IMR-90 (cell line): Measurements from ENCODE around the gene RPS2.

ENCODE experiments used
- BHLHE40 ChIP-seq: fragments of 150-350 bp; IDR thresholded peaks from 2 replicates; pipeline ENCODE4 v1.6.1; 2016; ENCODE audit warnings: mild to moderate bottlenecking, low read depth, low read length
- CEBPB ChIP-seq: IDR thresholded peaks from 2 replicates; pipeline ENCODE4 v1.6.1; 2012; ENCODE audit warnings: low read depth, low read length, improper control_type of control experiment
- CHD1 ChIP-seq: IDR thresholded peaks from 2 replicates; pipeline ENCODE4 v1.6.1; 2012; ENCODE audit warnings: low read depth, low read length, improper control_type of control experiment
- ELK1 ChIP-seq: fragments of 150-350 bp; IDR thresholded peaks from 2 replicates; pipeline ENCODE4 v1.6.1; 2016; ENCODE audit warnings: low read depth, mild to moderate bottlenecking, low read length, moderate library complexity, borderline replicate concordance
- FOS ChIP-seq: fragments of 150-350 bp; IDR thresholded peaks from 2 replicates; pipeline ENCODE4 v1.6.1; 2016; ENCODE audit warnings: low read depth, low read length
- MAFK ChIP-seq: IDR thresholded peaks from 2 replicates; pipeline ENCODE4 v1.6.1; 2012; ENCODE audit warnings: low read depth, low read length, improper control_type of control experiment
- MXI1 ChIP-seq: IDR thresholded peaks from 2 replicates; pipeline ENCODE4 v1.6.1; 2012; ENCODE audit warnings: low read depth, mild to moderate bottlenecking, low read length, moderate library complexity, borderline replicate concordance
- NFE2L2 ChIP-seq: fragments of 150-350 bp; IDR thresholded peaks from 2 replicates; pipeline ENCODE4 v1.6.1; 2016; ENCODE audit warnings: low read depth, mild to moderate bottlenecking, low read length
- POLR2A ChIP-seq: IDR thresholded peaks from 2 replicates; pipeline ENCODE4 v1.6.1; 2012; ENCODE audit warnings: mild to moderate bottlenecking, low read depth, low read length
- RAD21 ChIP-seq: IDR thresholded peaks from 2 replicates; pipeline ENCODE4 v1.6.1; 2012; ENCODE audit warnings: low read length, improper control_type of control experiment
- RFX5 ChIP-seq: IDR thresholded peaks from 2 replicates; pipeline ENCODE4 v1.8.0; 2012; ENCODE audit warnings: low read depth, mild to moderate bottlenecking, low read length, moderate library complexity
- TF ChIP-seq, protein P1 (sequence below): conservative IDR thresholded peaks from 2 replicates; pipeline ENCODE4 v1.5.1; 2012; ENCODE audit warnings: mild to moderate bottlenecking, low read depth, low read length, improper control_type of control experiment
- TF ChIP-seq, protein P2 (sequence below): fragments of 150-350 bp; IDR thresholded peaks from 2 replicates; pipeline ENCODE4 v1.6.1; 2017; ENCODE audit warnings: mild to moderate bottlenecking, antibody characterized with exemption, low read length, low read depth

DNA sequence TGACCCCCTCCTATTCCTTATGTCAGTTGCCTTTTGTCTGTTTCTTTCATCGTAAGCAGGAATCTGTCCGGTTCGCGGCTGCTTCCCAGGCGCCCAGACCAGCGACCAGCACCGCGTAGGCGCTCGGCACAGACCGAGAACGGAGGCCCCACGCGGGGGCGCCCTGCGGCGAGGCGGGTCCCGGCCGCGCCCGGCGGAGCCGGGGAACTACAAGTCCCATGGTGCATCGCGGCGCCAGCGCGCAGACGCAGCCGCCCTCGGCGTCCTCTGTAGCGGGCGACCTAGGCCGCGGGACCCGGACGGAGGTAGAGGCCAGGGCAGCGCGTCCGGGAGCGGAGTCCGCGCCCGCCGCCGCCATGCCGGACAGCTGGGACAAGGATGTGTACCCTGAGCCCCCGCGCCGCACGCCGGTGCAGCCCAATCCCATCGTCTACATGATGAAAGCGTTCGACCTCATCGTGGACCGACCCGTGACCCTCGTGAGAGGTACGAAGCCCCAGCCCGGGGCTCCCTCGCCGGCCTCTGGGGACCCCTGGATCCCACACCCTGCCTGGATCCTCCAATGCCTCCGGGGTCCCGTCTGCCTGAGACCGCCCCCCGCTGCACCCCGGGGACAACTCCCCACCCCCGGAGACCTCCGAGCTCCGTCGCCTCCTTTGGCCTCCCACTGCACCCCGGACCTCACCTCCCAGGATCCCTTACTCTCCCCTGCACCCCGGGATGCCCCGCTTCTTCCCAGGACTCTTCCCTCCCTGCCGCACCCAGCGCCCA is 5.2 kb downstream of the RPS2 start, which contains the start of gene NDUFB10:
- TF ChIP-seq POLR2A: peak; percentile 45; the same call in 1 of the 2 replicates
- TF ChIP-seq, protein P1, sequence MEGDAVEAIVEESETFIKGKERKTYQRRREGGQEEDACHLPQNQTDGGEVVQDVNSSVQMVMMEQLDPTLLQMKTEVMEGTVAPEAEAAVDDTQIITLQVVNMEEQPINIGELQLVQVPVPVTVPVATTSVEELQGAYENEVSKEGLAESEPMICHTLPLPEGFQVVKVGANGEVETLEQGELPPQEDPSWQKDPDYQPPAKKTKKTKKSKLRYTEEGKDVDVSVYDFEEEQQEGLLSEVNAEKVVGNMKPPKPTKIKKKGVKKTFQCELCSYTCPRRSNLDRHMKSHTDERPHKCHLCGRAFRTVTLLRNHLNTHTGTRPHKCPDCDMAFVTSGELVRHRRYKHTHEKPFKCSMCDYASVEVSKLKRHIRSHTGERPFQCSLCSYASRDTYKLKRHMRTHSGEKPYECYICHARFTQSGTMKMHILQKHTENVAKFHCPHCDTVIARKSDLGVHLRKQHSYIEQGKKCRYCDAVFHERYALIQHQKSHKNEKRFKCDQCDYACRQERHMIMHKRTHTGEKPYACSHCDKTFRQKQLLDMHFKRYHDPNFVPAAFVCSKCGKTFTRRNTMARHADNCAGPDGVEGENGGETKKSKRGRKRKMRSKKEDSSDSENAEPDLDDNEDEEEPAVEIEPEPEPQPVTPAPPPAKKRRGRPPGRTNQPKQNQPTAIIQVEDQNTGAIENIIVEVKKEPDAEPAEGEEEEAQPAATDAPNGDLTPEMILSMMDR: peak; percentile 84
- no peak for TF ChIP-seq CEBPB
- TF ChIP-seq BHLHE40: peak; percentile 16; the same call in 1 of the 2 replicates
- no peak for TF ChIP-seq MAFK
- no peak for TF ChIP-seq ELK1
- peak; percentile 53; the same call in 1 of the 2 replicates for TF ChIP-seq MXI1
- TF ChIP-seq FOS: 0 out of 2 replicates have a peak, but pooled peaks have one; percentile 5
- TF ChIP-seq RAD21: peak; percentile 34
- TF ChIP-seq CHD1: no peak
- TF ChIP-seq, protein P2, sequence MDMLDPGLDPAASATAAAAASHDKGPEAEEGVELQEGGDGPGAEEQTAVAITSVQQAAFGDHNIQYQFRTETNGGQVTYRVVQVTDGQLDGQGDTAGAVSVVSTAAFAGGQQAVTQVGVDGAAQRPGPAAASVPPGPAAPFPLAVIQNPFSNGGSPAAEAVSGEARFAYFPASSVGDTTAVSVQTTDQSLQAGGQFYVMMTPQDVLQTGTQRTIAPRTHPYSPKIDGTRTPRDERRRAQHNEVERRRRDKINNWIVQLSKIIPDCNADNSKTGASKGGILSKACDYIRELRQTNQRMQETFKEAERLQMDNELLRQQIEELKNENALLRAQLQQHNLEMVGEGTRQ: peak; percentile 14; the same call in 1 of the 2 replicates
- no peak for TF ChIP-seq RFX5
- no peak for TF ChIP-seq NFE2L2
